Islet precursor cell (in vitro differentiated cells): ENCODE data around the gene RUFY4.

Experiments
- DNase-seq: peaks from one replicate; pipeline ENCODE4 v3.0.0-alpha.2; 2018

Gene RUFY4

DNA sequence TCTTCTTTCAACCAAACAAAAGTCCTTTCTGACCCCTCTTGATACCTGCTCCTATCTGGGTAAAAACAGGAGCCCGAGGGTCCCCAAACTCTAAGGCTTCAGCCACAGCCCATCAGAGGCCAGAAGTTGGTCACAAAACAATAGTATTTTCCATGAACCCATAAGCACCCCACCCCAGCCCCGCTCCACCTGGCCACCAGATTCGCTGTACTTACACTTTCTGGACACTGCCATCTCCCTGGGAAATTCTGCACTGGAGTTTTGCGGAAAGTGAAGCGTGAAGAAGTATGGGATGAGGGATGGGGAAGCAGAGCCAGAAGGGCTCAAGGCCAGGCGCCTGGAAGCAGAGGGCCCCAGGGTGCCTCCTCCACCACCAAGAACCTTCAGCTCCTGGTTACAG lies 5.2 kb upstream of the RUFY4 start:
- DNase-seq, result no peak

DNA sequence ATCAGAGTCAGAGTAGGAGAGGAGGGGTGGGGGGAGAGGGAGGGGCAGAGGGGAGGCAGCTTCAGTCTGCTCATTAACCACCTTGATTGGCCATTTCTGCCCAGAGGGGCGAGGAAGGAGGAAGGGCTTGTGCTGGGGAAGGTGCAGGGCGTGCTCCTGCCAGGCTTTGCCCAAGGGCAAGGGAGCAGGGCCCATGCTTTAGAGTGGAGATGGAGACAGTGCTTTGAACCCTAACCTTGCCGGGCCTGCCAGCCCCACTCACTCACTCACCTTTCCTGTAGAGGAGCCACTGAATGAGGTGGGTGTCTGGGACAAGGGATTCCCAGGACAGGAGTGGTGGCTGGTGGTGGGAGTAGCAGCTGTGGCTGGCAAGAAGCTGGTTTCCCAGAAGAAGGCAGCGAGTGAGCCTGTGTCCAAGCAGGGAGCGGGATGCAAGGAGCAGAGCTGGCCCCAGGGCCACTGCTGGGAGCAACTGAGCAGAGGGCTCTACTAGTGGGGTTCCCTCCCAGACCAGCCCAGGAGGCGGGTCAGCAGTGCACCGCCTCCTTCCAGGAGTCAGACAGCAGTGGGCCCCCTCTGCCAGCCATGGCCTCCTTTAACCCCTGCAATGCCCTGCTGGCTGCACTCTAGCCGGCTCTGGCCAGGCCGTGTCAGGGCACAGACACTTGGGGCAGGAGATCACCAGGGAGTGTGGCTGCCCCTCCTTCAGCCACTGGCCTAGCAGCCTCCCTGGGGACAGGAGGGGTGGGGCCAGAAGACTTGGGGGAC lies 3.6 kb upstream of the RUFY4 start:
- no peak for DNase-seq

DNA sequence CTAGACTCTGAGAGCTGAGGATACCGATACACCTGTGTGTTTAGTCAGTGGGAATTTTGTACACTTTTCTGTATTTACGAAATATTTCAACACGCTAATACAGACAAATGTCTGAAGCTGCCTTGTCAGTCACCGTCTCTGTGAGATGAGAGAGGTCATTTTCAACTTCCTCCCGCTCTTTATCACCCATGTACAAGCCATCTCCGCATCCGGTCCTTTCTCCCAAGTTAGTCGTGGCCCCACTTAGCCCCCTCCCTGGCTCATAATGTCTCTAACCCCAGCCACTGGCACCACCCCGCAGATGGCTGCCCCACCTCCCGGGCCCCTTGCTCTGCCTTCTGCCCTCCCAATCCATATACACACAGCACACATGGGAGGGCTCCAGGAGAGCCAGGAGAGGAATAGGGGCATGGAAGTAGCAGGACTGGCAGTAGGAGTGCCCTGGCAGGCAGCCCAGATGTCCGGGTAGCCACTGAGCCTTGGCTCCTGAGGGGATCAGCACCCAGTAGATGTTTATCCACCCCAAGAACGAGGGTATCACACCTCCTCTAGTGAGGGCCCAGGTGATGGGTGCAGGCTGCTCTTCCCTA lies 2.0 kb upstream of the RUFY4 start:
- no peak for DNase-seq

DNA sequence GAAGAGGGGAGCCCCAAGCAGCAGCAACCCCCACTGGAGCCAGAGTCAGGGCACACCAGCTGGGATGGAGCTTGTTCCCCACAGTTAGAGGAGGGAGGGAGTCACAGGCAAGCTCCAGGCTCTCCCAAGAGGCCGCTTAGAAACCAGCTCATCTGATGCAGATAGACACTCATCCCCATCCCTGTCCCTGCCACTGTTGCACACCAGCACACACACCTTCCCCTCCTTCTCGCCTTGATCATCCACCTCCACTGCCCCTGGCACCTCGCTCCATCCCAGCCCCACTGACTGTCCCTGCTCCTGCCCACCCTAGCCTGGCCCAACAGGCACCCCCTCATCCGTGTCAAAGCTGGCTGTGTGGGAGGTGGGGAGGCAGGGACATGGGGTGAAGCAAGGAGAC lies 1.5 kb upstream of the RUFY4 start:
- no peak for DNase-seq

DNA sequence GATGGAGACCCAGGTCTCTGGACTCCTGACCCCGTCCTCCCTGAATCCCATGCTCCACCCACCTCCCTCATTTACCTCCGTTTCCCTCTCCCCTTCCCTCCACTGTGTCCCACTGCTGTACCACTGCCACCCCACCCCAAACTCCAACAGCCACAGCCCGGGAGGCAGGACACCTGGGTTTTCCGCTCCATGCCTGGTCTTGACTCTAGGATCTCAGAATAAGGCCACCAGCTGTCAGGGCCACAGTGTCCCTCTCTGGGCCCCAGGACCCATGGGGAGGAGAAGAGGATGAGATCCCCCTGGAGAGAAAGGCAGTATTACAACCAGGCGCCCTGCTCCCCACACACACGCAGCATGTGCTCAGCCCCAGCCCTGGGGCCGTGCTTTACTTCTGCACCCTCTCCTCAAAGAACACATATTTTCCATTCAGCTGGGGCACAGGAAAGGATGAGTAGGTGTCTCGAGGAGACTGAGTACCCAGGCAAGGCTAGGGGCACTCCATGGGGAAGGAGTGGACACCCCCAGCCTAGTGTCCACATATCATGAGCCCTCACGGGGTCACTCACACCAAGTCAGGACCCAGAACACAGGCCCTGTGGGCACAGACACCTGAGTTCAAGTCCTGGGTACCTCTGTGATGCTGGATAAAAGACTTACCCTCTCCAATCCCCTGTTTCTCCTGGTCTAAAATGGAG lies 700 bp downstream of the RUFY4 start:
- DNase-seq, result no peak

DNA sequence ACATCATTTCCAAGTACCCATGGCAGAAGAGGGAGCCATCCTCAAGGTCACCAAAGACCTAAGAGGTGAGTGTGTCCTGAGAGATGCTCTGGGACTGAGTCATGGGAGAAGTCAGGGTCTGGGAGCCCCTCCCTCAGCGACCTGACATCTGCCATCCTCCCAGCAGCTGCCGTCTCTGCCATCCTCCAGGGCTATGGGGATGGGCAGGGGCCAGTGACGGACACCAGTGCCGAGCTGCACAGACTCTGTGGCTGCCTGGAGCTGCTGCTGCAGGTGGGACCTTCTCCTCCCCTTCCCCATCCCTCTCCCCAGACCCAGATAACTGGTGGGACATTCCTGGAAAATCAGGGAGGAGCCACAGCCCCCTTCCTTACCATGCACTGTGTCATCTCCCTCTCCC lies 1.5 kb downstream of the RUFY4 start:
- no peak for DNase-seq

DNA sequence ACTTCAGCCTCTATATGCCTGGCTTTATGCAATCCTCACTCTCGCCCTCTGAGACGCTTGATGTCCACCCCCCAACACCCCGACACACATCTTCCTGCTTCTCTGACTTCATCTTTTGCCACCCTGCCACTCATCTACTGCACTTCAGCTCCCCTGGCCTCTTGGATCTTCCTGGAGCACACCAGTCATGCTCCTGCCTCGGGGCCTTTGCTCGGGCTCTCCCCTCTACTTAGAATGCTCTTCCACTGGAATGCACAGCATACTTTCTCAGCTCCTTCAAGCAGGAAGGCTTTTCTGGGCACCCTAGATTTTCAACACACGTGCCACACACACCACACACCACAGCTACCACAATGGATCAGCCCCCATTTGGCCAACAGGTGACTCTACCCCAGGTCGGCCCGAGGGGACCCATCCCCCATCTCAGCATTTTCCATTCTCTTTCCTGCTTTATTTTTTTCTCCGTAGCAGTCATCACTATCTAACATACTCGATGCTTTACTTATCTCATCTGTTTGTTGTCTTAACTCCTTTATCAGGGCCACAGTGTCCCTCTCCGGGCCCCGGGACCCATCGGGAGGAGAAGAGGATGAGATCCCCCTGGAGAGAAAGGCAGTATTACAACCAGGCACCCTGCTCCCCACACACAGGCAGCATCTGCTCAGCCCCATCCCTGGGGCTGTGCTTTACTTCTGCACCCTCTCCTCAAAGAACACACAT lies 2.3 kb downstream of the RUFY4 start:
- no peak for DNase-seq

DNA sequence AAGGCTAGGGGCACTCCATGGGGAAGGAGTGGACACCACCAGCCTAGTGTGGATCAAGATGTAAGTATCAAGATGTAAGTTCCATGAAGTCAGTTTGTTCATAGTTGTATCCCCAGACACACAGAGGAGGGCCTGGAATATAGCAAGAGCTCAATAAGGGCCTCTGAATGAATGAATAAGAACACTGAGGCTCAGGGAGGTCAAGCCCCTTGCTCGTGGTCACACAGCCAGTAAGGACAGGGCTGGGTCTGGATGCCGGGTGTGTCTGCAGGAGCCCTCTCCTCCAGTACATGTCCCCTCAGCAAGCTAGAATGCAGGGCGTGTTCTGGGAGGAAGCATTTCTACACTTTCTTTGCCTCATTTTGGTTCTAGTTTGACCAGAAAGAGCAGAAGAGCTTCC lies 2.9 kb downstream of the RUFY4 start:
- DNase-seq, result no peak

DNA sequence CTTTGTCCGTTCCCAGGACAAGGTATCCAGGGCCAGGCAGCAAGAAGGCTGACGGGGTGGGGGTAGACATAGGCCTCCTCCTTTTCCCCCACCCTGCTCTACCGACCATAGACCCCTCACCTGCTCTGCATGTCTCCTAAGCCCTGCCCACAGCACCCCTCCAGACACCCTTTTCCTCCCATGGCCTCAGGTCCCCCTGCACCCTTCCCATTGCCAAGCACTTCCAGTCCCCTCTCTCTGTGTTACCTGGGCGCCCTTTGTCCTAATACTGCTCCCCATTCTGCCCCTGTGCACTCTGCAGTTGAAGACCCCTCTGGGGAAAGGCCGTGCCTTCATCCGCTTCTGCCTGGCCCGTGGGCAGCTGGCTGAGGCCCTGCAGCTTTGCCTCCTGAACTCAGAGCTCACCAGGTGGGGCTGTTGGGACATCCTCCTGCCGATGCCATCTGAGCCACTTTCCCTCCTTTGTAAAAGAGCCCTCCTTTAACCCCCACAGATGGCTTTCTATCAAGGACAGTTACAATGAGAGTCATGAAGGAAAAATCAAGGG lies 3.5 kb downstream of the RUFY4 start:
- DNase-seq, result no peak

DNA sequence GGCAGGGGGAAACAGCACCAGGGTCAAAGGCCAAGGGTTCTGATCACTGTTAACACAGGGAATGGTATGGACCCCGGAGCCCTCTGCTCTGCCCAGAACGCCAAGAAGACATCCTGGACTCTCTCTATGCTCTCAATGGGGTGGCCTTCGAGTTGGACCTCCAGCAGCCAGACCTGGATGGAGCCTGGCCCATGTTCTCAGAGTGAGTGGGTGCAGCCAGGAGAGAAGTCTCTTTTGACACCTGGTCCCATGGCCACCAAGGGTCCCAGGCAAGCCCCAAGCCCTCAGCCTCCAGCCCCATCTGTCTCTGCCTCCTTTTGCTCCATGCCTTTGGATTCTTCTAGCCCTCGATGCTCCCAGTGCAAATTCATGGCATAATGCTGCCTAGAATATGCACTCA lies 4.1 kb downstream of the RUFY4 start:
- DNase-seq, result no peak

DNA sequence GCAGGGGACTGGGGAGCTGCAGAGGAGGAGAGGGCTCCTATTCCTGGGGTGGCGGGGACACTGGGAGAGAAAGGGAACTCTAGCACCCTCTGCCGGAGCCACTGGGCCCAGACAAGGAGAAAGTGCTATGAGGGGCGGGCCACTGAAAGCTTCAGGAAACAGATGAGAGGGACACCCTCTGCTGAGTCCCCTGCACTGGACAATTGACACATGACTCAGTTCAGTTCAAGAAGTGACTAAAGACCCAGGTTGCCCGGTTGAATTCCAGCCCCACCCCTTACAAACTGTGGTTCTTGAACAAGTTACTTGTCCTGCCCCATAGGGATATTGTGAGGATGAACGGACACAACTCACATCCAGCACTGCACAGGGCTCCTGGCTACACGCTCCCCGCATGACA lies 5.0 kb downstream of the RUFY4 start:
- DNase-seq, result peak; percentile 76

DNA sequence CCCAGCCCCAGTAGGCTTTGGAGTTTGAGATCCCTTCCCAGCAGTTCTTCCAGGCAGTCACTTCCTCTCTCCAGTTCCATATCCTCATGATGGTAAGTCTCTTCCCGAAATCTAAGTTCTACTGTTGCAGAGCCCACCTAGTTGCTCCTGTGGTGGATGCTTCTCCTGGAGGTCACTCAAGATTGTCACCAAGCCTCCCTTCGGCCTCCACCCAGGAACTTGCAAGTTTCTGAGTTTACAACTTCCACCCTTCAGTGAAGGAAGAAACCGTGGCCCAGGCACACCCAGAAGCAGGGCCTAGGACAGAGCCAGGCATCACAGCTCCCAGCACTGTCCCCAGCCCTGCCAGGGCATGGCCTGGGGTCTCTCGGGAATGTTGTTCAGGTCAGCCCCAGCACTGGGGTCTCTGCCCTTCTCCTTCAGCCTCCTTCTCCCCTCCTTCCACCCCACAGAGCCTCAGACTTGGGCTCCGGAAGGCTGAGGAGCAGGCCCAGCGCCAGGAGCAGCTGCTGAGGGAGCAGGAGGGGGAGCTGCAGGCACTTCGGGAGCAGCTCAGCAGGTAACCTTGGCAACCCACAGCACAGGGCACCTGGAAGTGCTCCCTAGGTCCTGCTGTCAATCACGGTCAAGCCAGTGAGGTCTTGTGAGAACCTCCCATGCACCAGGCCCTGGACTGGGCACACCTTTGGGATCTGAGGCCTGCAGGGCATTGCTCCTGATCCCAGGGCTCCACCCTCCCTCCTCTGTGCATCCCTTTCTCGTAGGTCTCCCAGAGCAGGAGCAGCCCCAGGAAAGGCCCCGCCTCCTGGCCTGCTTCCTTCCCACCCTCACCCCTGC lies 7.1 kb downstream of the RUFY4 start:
- no peak for DNase-seq

DNA sequence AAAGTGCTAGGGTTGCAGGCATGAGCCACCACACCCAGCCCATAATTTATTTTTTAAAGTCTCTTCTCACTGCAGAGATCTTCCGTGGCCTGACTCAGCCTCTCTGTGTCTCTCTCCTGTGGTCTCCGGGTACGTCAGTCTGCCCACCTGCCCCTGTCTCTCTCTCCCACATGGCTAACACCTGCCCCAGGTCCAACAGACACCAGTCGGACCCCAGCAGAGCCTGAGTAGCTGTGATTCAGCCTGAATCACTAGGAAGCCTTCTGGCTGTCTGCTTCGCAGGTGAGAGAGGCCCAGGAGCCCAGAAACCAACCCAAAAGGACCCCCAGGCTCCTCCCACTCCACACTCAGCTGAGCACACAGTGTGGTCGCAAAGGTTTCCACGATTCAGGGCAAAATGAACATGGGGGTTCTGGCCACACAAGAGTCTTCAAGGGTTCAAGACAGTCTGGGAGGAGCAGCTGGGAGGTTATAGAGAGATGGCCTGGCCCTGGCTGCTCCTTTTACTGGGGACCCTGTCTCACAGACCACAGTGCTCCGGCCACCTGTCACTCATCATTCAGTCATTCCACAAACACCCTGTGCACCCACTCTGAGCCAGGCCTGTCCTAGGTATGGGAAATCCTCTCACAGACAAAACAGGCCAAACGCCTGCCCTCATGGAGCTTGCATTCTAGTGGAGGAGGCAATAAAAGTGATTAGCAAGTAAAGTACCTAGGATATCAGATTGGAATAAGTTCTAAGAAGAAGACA lies 8.6 kb downstream of the RUFY4 start:
- peak; percentile 21 for DNase-seq

DNA sequence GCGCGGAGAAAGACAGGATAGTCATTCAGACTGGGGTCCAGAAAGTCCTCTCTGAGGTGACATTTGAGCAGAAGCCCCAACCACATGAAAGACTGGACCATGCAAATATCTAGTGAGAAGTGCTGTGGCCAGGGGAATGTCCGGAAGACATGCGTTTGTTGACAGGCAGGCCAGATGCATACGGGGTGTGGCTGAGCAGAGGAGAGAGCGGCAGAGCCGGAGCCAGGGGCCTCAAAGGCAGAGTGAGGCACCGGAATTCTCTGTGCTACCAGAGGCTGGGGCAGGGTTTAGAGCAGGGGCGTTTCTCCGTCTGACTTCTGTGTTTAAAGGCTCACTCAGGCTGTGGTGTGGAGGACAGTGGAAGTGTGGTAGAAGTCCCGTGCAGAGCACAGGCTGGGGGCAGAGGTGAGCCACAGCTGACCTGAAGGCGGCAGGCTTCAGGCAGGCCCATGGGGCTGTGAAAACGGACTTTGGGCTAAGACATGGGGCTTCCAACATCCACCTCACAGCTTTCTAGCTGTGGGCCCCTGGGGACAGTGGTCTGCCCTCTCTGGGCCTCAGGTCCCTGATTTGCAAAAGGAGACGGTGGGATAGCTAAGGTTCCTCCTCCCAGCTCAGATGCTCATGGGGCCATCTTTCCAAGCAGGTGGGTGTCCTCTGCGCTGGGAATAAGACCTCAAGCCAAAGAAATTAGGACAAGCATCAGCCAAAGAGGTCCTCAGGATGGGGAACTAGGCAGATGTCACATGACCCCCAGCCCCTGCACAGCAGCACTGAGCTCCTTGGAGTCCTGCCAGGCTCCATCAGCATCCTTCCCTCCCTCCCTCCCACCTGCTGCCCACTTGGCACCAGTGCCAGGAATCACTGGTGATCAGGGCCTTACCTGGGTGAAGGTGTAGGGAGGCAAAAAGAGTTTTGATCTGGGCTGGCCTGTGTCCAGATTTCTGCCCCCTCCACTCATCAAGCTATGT lies 11.2 kb downstream of the RUFY4 start:
- DNase-seq, result peak; percentile 52

DNA sequence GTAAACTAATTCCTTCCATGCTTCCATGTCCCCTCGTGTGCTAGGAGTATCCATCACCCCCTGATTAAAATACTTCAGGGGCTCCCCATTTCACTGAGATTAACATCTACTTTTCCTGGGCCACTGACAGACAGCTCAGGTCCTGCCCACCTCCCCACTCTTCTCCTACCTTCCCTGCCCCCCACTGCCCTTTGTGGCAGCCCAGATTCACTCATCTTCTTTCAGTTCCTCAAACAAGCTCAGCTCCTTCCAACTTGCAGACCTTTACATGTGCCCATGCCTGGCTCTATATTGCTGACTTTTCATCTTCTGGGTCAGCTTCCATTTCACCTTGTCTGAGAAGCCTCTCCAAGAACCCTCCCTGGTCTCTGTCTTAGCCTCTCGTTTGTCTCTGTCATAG lies 12.0 kb downstream of the RUFY4 start:
- peak; percentile 19 for DNase-seq

DNA sequence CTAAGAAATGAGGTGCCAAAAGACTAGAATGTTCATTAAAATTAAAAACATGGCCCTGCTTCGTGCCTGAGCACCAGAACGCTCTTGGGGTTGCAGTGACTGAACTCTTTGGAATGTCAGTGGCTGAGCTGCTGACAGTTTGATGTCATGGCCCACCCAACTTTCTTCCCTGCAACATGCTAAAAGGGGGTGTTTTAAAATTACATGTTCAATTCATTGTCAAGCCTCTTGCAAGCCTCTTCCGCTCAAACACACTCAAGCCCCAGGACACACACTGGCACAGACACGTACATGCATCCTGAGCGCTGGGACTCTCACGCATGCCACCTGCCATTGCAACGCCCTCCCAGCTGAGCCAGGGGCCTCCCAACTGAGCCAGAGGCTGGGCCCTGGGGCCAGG lies 12.6 kb downstream of the RUFY4 start:
- peak; percentile 52 for DNase-seq

DNA sequence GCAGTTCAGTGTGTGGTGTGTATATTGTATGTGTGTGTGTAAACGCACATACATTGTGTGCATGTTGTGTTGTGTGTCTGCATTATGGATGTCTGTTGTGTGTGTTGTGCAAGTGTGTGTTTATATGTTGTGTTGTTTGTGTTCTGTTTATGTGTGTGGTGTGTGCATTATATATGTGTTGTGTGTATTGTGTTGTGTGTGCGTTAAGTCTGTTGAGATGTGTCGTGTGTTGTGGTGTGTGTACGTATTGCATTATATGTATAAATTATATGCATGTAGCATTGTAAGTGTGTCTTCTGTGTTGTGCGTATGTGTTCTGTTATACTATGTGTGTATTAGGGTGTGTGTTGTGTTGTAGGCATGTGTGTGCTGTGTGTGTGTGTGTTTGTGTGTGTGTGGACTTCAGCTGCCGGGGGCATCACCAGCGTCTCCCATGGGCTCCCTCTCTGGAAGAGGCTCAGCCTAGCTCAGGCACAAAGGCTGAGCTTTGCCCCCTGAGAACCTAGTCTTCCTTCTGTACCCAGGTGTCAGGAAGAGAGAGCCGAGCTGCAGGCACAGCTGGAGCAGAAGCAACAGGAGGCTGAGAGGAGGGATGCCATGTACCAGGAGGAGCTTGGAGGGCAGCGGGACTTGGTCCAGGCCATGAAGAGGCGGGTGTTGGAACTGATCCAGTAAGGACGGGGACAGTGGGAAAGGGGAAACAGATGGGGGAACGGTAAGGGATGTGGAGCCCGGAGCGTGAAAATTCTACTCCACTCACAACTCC lies 13.7 kb downstream of the RUFY4 start:
- peak; percentile 37 for DNase-seq

DNA sequence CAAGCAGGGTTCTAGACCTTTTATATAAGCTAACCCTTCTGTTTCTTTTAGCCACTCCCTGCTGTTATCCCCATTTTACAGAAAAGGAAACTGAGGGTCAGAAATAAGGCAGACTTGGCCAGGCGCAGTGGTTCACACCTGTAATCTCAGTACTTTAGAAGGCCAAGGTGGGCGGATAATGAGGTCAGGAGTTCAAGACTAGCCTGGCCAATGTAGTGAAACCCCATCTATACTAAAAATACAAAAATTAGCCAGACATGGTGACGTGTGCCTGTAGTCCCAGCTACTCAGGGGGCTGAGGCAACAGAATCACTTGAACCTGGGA lies 14.3 kb downstream of the RUFY4 start:
- DNase-seq, result no peak

DNA sequence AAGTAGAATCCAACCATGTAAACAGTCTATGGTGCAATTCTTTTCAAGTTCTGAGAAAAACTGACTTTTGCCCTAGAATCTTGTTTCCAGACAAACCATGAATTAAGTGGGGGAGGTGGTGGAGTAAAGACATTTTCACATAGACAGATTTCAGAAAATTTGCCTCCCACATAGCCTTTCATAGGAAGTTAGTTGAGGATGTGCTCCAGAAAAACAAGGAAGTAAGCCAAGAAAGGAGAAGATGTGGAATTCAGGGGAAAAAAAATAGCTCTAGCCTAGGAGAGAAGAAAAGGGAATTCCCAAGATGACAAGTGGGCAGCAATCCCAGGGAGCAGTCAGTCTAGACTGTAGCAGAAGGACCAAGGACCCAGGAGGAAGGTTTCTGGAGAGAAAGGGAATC lies 17.4 kb downstream of the RUFY4 start:
- no peak for DNase-seq

DNA sequence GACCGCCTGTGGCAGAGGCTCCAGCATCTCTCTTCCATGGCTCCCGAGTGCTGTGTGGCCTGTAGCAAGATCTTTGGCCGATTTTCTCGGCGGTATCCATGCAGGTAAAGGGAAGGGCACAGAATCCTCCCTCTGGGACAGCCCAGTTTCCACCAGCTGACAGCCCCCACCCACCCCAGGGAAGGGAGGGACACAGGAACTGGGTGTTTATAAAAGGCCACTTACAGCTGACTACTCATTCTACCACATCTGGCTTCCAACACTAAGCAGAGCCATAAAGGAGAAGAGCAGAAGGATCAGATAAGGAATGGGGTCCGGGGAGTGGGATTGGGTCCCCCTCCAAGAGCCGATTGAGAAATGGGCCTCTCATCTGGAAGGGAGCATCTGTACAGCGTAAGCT lies 20.2 kb downstream of the RUFY4 start:
- peak; percentile 38 for DNase-seq
